Tongue (tissue), 2 donors: ENCODE data around the gene B3GALT2. TPM values are rescaled to one million over a fixed set of nuclear protein-coding genes. Genes with fewer than 3 reads are reported as not detected.
"Not testable (repeated sequence)": the region's sequence is repeated elsewhere in the genome, so short reads cannot be mapped to it uniquely, and the experiment has no call there.

Experiments
- DNase-seq: peaks from one replicate; pipeline ENCODE4 v3.0.0-alpha.2; 2015
- total RNA-seq: library from RNA; depleted of rRNA; stranded (reverse); fragments of >200 nt; gene quantifications from one replicate; pipeline ENCODE4 v1.2.3, GENCODE V29; 2014

The B3GALT2 gene
- 5.7 TPM for total RNA-seq

GRCh38 chr1:193185901-193186731, at the start of gene B3GALT2:
Gene B3GALT2 (minus strand): TSS chr1:193186613. CDS start chr1:193181562, 5,051 bp downstream.
- peak; percentile 95 for DNase-seq

GRCh38 chr1:193234530-193234929, 48.1 kb upstream of the B3GALT2 start:
- DNase-seq: no peak

GRCh38 chr1:193231146-193231545, 44.7 kb upstream of the B3GALT2 start:
- DNase-seq: not testable (repeated sequence)

- no peak for DNase-seq
Measured at GRCh38 chr1:193229136-193229535, 42.7 kb upstream of the B3GALT2 start.

GRCh38 chr1:193222056-193222615, 35.7 kb upstream of the B3GALT2 start:
- DNase-seq: peak; percentile 6

GRCh38 chr1:193221651-193222050, 35.2 kb upstream of the B3GALT2 start:
- peak; percentile 24 for DNase-seq

- DNase-seq: no peak
Measured at GRCh38 chr1:193219391-193219790, 33.0 kb upstream of the B3GALT2 start.

- DNase-seq: no peak
Measured at GRCh38 chr1:193216920-193217319, 30.5 kb upstream of the B3GALT2 start.

GRCh38 chr1:193213998-193214397, 27.6 kb upstream of the B3GALT2 start:
- DNase-seq: no peak

GRCh38 chr1:193212637-193213036, 26.2 kb upstream of the B3GALT2 start:
- DNase-seq: no peak

- DNase-seq: no peak
Measured at GRCh38 chr1:193211539-193211938, 25.1 kb upstream of the B3GALT2 start.

- no peak for DNase-seq
Measured at GRCh38 chr1:193210996-193211395, 24.6 kb upstream of the B3GALT2 start.

- no peak for DNase-seq
Measured at GRCh38 chr1:193201021-193201420, 14.6 kb upstream of the B3GALT2 start.

GRCh38 chr1:193199940-193200339, 13.5 kb upstream of the B3GALT2 start:
- DNase-seq: no peak

GRCh38 chr1:193192586-193192985, 6.2 kb upstream of the B3GALT2 start:
- DNase-seq: no peak

GRCh38 chr1:193190096-193190744, 3.8 kb upstream of the B3GALT2 start:
- DNase-seq: peak; percentile 35

GRCh38 chr1:193189442-193190095, 3.2 kb upstream of the B3GALT2 start:
- DNase-seq: no peak

GRCh38 chr1:193188915-193189314, 2.5 kb upstream of the B3GALT2 start:
- not testable (repeated sequence) for DNase-seq

GRCh38 chr1:193187114-193187513, 701 bp upstream of the B3GALT2 start:
- no peak for DNase-seq

- no peak for DNase-seq
Measured at GRCh38 chr1:193185211-193185610, 1.2 kb downstream of the B3GALT2 start.

GRCh38 chr1:193184776-193185175, 1.6 kb downstream of the B3GALT2 start:
- DNase-seq: no peak

GRCh38 chr1:193183019-193183627, 3.3 kb downstream of the B3GALT2 start:
- DNase-seq: peak; percentile 83
